ENCODE data around the gene ATP11C.
"Not testable (repeated sequence)": the region's sequence is repeated elsewhere in the genome, so short reads cannot be mapped to it uniquely, and the experiment has no call there.

The ATP11C gene

DNA sequence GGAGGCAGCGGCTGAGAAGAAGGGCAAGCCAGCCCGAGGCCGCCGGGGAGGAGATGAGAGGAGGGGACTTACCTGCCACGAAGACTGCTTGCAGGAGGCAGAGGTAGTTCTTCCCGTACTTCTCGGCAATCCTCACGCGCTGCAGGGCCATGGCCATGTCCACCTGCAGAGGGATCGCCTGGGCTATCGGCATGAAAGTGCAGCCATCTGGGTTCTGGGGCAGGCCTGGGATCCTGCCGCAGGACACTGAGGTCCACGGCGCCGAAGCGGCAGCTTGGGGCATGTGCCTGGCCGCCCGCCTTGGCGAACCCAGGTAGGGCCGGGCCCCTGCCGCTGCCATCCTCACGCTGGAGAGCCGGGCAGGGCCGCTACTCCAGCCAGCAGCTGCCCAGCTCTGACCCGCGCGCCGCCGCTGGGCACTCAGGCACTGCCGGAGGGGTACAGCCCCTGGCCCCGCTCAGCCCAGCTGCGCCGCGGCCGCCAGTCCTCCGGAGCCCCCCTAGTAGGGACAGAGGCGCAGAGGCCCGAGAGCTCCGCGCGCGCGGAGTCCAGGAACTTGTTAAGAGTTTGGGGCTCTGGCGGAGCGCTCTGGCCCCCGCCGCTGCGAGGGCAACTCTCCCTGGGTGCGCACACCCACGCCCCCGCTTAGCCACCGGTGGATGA lies 240.9 kb downstream of the ATP11C start:
- TF ChIP-seq, protein P1, sequence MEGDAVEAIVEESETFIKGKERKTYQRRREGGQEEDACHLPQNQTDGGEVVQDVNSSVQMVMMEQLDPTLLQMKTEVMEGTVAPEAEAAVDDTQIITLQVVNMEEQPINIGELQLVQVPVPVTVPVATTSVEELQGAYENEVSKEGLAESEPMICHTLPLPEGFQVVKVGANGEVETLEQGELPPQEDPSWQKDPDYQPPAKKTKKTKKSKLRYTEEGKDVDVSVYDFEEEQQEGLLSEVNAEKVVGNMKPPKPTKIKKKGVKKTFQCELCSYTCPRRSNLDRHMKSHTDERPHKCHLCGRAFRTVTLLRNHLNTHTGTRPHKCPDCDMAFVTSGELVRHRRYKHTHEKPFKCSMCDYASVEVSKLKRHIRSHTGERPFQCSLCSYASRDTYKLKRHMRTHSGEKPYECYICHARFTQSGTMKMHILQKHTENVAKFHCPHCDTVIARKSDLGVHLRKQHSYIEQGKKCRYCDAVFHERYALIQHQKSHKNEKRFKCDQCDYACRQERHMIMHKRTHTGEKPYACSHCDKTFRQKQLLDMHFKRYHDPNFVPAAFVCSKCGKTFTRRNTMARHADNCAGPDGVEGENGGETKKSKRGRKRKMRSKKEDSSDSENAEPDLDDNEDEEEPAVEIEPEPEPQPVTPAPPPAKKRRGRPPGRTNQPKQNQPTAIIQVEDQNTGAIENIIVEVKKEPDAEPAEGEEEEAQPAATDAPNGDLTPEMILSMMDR (IDR thresholded peaks at IDR 0.05; ENCODE audit: poor library complexity, severe bottlenecking): no peak
- Histone ChIP-seq H3K4me1 (ENCODE audit: insufficient read depth, poor library complexity, severe bottlenecking) (no peaks in the 10 kb centered on the region), H3K36me3 (ENCODE audit: low read depth) (no peaks in the 10 kb centered on the region), H3K27ac (ENCODE audit: poor library complexity, severe bottlenecking) (no peak overlapping the region), H3K27me3 (ENCODE audit: insufficient read depth, poor library complexity, severe bottlenecking) (no peaks in the 10 kb centered on the region), H3K4me3 (ENCODE audit: severe bottlenecking) (peak overlapping the region; percentile 13), H3K9me3 (ENCODE audit: severe bottlenecking) (no peaks in the 10 kb centered on the region)
- ATAC-seq (ENCODE audit: low read depth) (peak; percentile 81), DNase-seq (ENCODE audit: low spot score) (no peak)

- ATAC-seq (ENCODE audit: low read depth) (peak; percentile 46), DNase-seq (ENCODE audit: low spot score) (no peak)
- Histone ChIP-seq H3K27ac (ENCODE audit: poor library complexity, severe bottlenecking) (no peak overlapping the region), H3K27me3 (ENCODE audit: insufficient read depth, poor library complexity, severe bottlenecking) (no peaks in the 10 kb centered on the region), H3K4me1 (ENCODE audit: insufficient read depth, poor library complexity, severe bottlenecking) (no peaks in the 10 kb centered on the region), H3K4me3 (ENCODE audit: severe bottlenecking) (no peak overlapping the region), H3K36me3 (ENCODE audit: low read depth) (no peaks in the 10 kb centered on the region), H3K9me3 (ENCODE audit: severe bottlenecking) (no peaks in the 10 kb centered on the region)
- TF ChIP-seq, protein P1 (IDR thresholded peaks at IDR 0.05; ENCODE audit: poor library complexity, severe bottlenecking): no peak
Measured at GRCh38 chrX:139691493-139691842, 241.4 kb downstream of the ATP11C start.

GRCh38 chrX:139685175-139685574 lies 247.7 kb downstream of the ATP11C start:
- not testable (repeated sequence) for H3K27me3 ChIP-seq (ENCODE audit: insufficient read depth, poor library complexity, severe bottlenecking); ATAC-seq (ENCODE audit: low read depth)

DNA sequence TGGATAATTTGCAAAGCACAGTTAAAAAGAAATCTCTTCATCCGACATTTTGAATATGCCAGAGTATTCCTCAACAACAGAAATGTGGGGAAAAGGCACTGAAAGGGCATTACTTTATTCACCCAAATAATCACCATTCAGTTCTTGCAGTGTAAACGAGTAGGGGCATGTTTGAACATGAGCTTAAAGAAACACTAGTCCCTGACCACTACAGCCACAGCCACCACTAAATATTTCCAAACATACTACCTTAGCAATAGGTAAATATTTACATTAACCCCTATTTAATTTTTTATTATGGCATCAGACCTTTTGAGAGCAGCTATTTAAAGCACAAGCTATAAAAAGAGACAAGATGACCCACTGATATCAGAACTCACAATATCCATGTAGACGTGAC lies 252.5 kb downstream of the ATP11C start:
- H3K27ac ChIP-seq (ENCODE audit: poor library complexity, severe bottlenecking): no peak overlapping the region
- DNase-seq (ENCODE audit: low spot score) (no peak), ATAC-seq (ENCODE audit: low read depth) (no peak; the same call in 2 of the 3 replicates)
- no peaks in the 10 kb centered on the region for H3K36me3 ChIP-seq (ENCODE audit: low read depth)
- no peaks in the 10 kb centered on the region for H3K4me1 ChIP-seq (ENCODE audit: insufficient read depth, poor library complexity, severe bottlenecking)
- TF ChIP-seq, protein P1 (IDR thresholded peaks at IDR 0.05; ENCODE audit: poor library complexity, severe bottlenecking): no peak
- no peak overlapping the region for H3K4me3 ChIP-seq (ENCODE audit: severe bottlenecking)
- no peaks in the 10 kb centered on the region for H3K27me3 ChIP-seq (ENCODE audit: insufficient read depth, poor library complexity, severe bottlenecking)
- no peaks in the 10 kb centered on the region for H3K9me3 ChIP-seq (ENCODE audit: severe bottlenecking)

More at GRCh38 chrX:139685175-139685574, 247.7 kb downstream of the ATP11C start:
- H3K4me1 ChIP-seq (ENCODE audit: insufficient read depth, poor library complexity, severe bottlenecking); DNase-seq (ENCODE audit: low spot score); H3K9me3 ChIP-seq (ENCODE audit: severe bottlenecking); H3K4me3 ChIP-seq (ENCODE audit: severe bottlenecking); H3K27ac ChIP-seq (ENCODE audit: poor library complexity, severe bottlenecking); H3K36me3 ChIP-seq (ENCODE audit: low read depth): not testable (repeated sequence)
